ENCODE measurements around the gene IRF4. TPM values are rescaled to one million over a fixed set of nuclear protein-coding genes. Genes with fewer than 3 reads are reported as not detected.

IRF4 gene
- total and polyA plus RNA-seq, 2 experiments from 2014 or later, result 1.3 to 1.9 TPM

GRCh38 chr6:439641-440167 lies 48.2 kb downstream of the IRF4 start:
- H3F3A ChIP-seq (replicated peaks; ENCODE audit: low read depth), result no peaks in the 10 kb centered on the region
- H3K9me2 ChIP-seq (ENCODE audit: insufficient read depth), result no peaks in the 10 kb centered on the region
- no peak overlapping the region for H3K27ac ChIP-seq (ENCODE audit: low read depth)
- no peak overlapping the region for H3K4me3 ChIP-seq
- peaks cover 7% of the 10 kb centered on the region; the same call in 1 of the 3 replicates for H3K9me3 Mint-ChIP-seq
- no peaks in the 10 kb centered on the region for H3K79me2 ChIP-seq (replicated peaks; ENCODE audit: insufficient read depth)
- no peak overlapping the region for H3K4me2 ChIP-seq
- TF ChIP-seq EZH2 (IDR thresholded peaks at IDR 0.05; ENCODE audit: low read depth, unreplicated experiment) (no peak), ZNF114 (CRISPR knock-in tag; IDR thresholded peaks at IDR 0.05) (no peak), ZNF462 (CRISPR knock-in tag; IDR thresholded peaks at IDR 0.05) (no peak), ZNF331 (CRISPR knock-in tag; IDR thresholded peaks at IDR 0.05; ENCODE audit: low read depth) (no peak), NANOG (IDR thresholded peaks at IDR 0.05; ENCODE audit: borderline replicate concordance) (no peak), POLR2AphosphoS5 (IDR thresholded peaks at IDR 0.05; ENCODE audit: low read depth) (no peak), EZH2phosphoT487 (IDR thresholded peaks at IDR 0.05; ENCODE audit: unreplicated experiment) (no peak), CTCF (conservative IDR thresholded peaks at IDR 0.05; ENCODE audit: low read depth in 2 of 2) (no peak), ETS1 (IDR thresholded peaks at IDR 0.05) (no peak), JUNB (IDR thresholded peaks at IDR 0.05; ENCODE audit: unreplicated experiment) (no peak), STAT1 (IDR thresholded peaks at IDR 0.05; ENCODE audit: unreplicated experiment) (no peak), REST (IDR thresholded peaks at IDR 0.05; ENCODE audit: unreplicated experiment) (no peak), CREB1 (CRISPR knock-in tag; IDR thresholded peaks at IDR 0.05; ENCODE audit: low read depth) (no peak)
- H3K36me3 ChIP-seq (ENCODE audit: insufficient read depth), result no peaks in the 10 kb centered on the region
- no peak for ATAC-seq
- H3K4me3 Mint-ChIP-seq, result no peak overlapping the region
- no peaks in the 10 kb centered on the region for H3K27me3 ChIP-seq (ENCODE audit: insufficient read depth)
- no peak for DNase-seq (ENCODE audit: low spot score)
- H4K20me1 ChIP-seq (replicated peaks; ENCODE audit: insufficient read depth), result no peaks in the 10 kb centered on the region
- H3K4me1 ChIP-seq (ENCODE audit: insufficient read depth), result no peaks in the 10 kb centered on the region
- H3K36me3 Mint-ChIP-seq (ENCODE audit: low read depth), result no peaks in the 10 kb centered on the region
- H3K27ac Mint-ChIP-seq, result no peak overlapping the region
- H3K4me1 Mint-ChIP-seq, result no peaks in the 10 kb centered on the region
- no peaks in the 10 kb centered on the region for H3K27me3 Mint-ChIP-seq (ENCODE audit: insufficient read depth, low read depth, poor library complexity)
- no peak overlapping the region for H2AFZ ChIP-seq

All from GM23338 (cell line).